Stimulated activated CD8-positive, alpha-beta memory T cell treated with anti-CD3 and anti-CD28 coated beads, Interleukin-4, amount 100 ng/mL, for 48 hours (primary cell): ENCODE results near the gene CDC42EP5.
A peak's percentile ranks its signal among the peaks of the same experiment; 100 is the strongest.

ENCODE experiments used
- DNase-seq: peaks from one replicate; pipeline ENCODE4 v3.0.0-alpha.2; 2020

Gene CDC42EP5

GRCh38 chr19:54424660-54425381 is 48.3 kb downstream of the CDC42EP5 start:
- no peak for DNase-seq

- no peak for DNase-seq
Measured at GRCh38 chr19:54424201-54424600, 48.9 kb downstream of the CDC42EP5 start.

GRCh38 chr19:54422136-54422535 is 51.0 kb downstream of the CDC42EP5 start:
- DNase-seq, result no peak

- no peak for DNase-seq
Measured at GRCh38 chr19:54421521-54421920, 51.6 kb downstream of the CDC42EP5 start.

- DNase-seq, result no peak
Measured at GRCh38 chr19:54421169-54421516, 52.0 kb downstream of the CDC42EP5 start.

- DNase-seq, result no peak
Measured at GRCh38 chr19:54420383-54421168, 52.5 kb downstream of the CDC42EP5 start.

- no peak for DNase-seq
Measured at GRCh38 chr19:54420068-54420382, 53.1 kb downstream of the CDC42EP5 start.

GRCh38 chr19:54418930-54419800 is 53.9 kb downstream of the CDC42EP5 start:
- no peak for DNase-seq

- peak; percentile 50 for DNase-seq
Measured at GRCh38 chr19:54418030-54418929, 54.8 kb downstream of the CDC42EP5 start.

GRCh38 chr19:54416695-54417491 is 56.2 kb downstream of the CDC42EP5 start:
- DNase-seq, result no peak

GRCh38 chr19:54415901-54416673 is 57.0 kb downstream of the CDC42EP5 start:
- DNase-seq, result no peak

- peak; percentile 77 for DNase-seq
Measured at GRCh38 chr19:54415208-54415900, 57.7 kb downstream of the CDC42EP5 start, which contains the start of gene TTYH1. Gene TTYH1, plus strand, starts transcription at chr19:54415464. Its CDS starts 89 bp downstream, at chr19:54415553.
